ENCODE data around the gene ATP6V1B1.
"Not testable (repeated sequence)": the region's sequence is repeated elsewhere in the genome, so short reads cannot be mapped to it uniquely, and the experiment has no call there.

The ATP6V1B1 gene

GRCh38 chr2:71006955-71007799 is 71.5 kb downstream of the ATP6V1B1 start:
- DNase-seq (ENCODE audit: low spot score) = no peak

- no peak for DNase-seq (ENCODE audit: low spot score)
Observed at GRCh38 chr2:71008342-71008741, 72.6 kb downstream of the ATP6V1B1 start.

GRCh38 chr2:71011786-71012185 is 76.1 kb downstream of the ATP6V1B1 start:
- DNase-seq (ENCODE audit: low spot score) = not testable (repeated sequence)

Data from hematopoietic multipotent progenitor cell treated with erythropoietin and hydrocortisone succinate and interleukin-3 and kit ligand, for 15 days (in vitro differentiated cells).